SKM-1 treated with dmso at 0.1 percent for 144 hours (cell line): ENCODE data around the gene DOCK2.
A peak's percentile ranks its signal among the peaks of the same experiment; 100 is the strongest.

ENCODE experiments used
- DNase-seq: peaks from one replicate; lab custom pipeline; 2025; ENCODE audit not compliant: unreplicated experiment; lab: John Stamatoyannopoulos, UW

The DOCK2 gene

GRCh38 chr5:170077526-170077925 lies 440.5 kb downstream of the DOCK2 start:
- DNase-seq = no peak

- DNase-seq = no peak
Measured at GRCh38 chr5:170078458-170078857, 441.4 kb downstream of the DOCK2 start.

- no peak for DNase-seq
Measured at GRCh38 chr5:170078931-170079330, 441.9 kb downstream of the DOCK2 start.

GRCh38 chr5:170080217-170080616 lies 443.1 kb downstream of the DOCK2 start:
- no peak for DNase-seq

GRCh38 chr5:170080786-170081445 lies 443.8 kb downstream of the DOCK2 start:
- no peak for DNase-seq

GRCh38 chr5:170081616-170082015 lies 444.5 kb downstream of the DOCK2 start:
- DNase-seq = no peak

- no peak for DNase-seq
Measured at GRCh38 chr5:170082701-170083100, 445.6 kb downstream of the DOCK2 start.

GRCh38 chr5:170087168-170087817 lies 450.2 kb downstream of the DOCK2 start:
- DNase-seq = no peak

GRCh38 chr5:170092455-170093101 lies 455.5 kb downstream of the DOCK2 start:
- no peak for DNase-seq

- peak; percentile 19 for DNase-seq
Measured at GRCh38 chr5:170094329-170094728, 457.3 kb downstream of the DOCK2 start.

GRCh38 chr5:170095646-170096045 lies 458.6 kb downstream of the DOCK2 start:
- DNase-seq = peak; percentile 43

- DNase-seq = peak; percentile 40
Measured at GRCh38 chr5:170097934-170098333, 460.9 kb downstream of the DOCK2 start.

- DNase-seq = peak; percentile 83
Measured at GRCh38 chr5:170100066-170100943, 463.2 kb downstream of the DOCK2 start.

GRCh38 chr5:170103447-170103846 lies 466.4 kb downstream of the DOCK2 start:
- DNase-seq = no peak

GRCh38 chr5:170104299-170104698 lies 467.2 kb downstream of the DOCK2 start:
- no peak for DNase-seq

- DNase-seq = no peak
Measured at GRCh38 chr5:170104710-170105109, 467.6 kb downstream of the DOCK2 start.

GRCh38 chr5:170105642-170106611 lies 468.9 kb downstream of the DOCK2 start, which contains the start of gene FOXI1:
Gene FOXI1, plus strand, starts transcription at chr5:170105897. Its CDS starts 61 bp downstream, at chr5:170105958.
- no peak for DNase-seq

GRCh38 chr5:170107674-170108073 lies 470.6 kb downstream of the DOCK2 start:
- DNase-seq = no peak

GRCh38 chr5:170108266-170108785 lies 471.3 kb downstream of the DOCK2 start:
- DNase-seq = no peak
